SK-N-SH (cell line): ENCODE results near the gene CD19. TPM values are rescaled to one million over a fixed set of nuclear protein-coding genes. Genes with fewer than 3 reads are reported as not detected.

Source experiments
- CTCF ChIA-PET: fragments of 300-600, 350-600 bp; formaldehyde crosslinking; extraction: SDS; loops from one replicate; lab custom pipeline; 2021; lab: Yijun Ruan, JAX
- POLR2A ChIA-PET: fragments of 350-600 bp; sonication (Branson Sonifier 250); formaldehyde crosslinking; extraction: SDS; loops from one replicate; lab custom pipeline; 2020; ENCODE audit warnings: antibody characterized with exemption, inconsistent platforms; lab: Yijun Ruan, JAX
- DNase-seq: peaks from one replicate; pipeline ENCODE4 v3.0.0; 2012
- H2AFZ ChIP-seq: fragments of 200-600 bp; sonication (generic); 2 replicates; pipeline ENCODE4 v1.8.1; 2016; ENCODE audit warnings: antibody characterized with exemption, mild to moderate bottlenecking, low read depth
- H3F3A ChIP-seq: fragments of 200-600 bp; sonication (generic); replicated peaks from 2 replicates; pipeline ENCODE3; 2016; ENCODE audit warnings: antibody characterized with exemption, mild to moderate bottlenecking; ENCODE audit not compliant: insufficient read depth
- H3K27ac ChIP-seq, 2 experiments: fragments of 200-500 bp in 1 of 2; fragments of 200-600 bp in 1 of 2; sonication (Bioruptor generic) in 1 of 2; sonication (generic), shearing (Covaris generic) in 1 of 2; 2 replicates each; pipeline versions ENCODE4 v1.5.1 to v1.6.1; 2014 to 2016; ENCODE audit warnings: low read depth in 2 of 2, inconsistent platforms in 1 of 2, low read length in 1 of 2, mild to moderate bottlenecking in 1 of 2, mixed read lengths in 1 of 2
- H3K27me3 ChIP-seq: fragments of 200-600 bp; sonication (generic), shearing (Covaris generic); 2 replicates; pipeline ENCODE4 v1.6.1; 2016; ENCODE audit warnings: mixed run types; ENCODE audit not compliant: insufficient read depth
- H3K36me3 ChIP-seq, 2 experiments: fragments of 200-500 bp in 1 of 2; fragments of 200-600 bp in 1 of 2; sonication (Bioruptor generic) in 1 of 2; sonication (generic) in 1 of 2; replicated peaks in 1 of 2; 2 replicates each; pipeline versions ENCODE3 to v1.5.1; 2014 to 2016; ENCODE audit warnings: low read length in 1 of 2, mild to moderate bottlenecking in 1 of 2; ENCODE audit not compliant: insufficient read depth in 2 of 2, control insufficient read depth in 1 of 2
- H3K4me1 ChIP-seq, 2 experiments: fragments of 200-500 bp in 1 of 2; fragments of 200-600 bp in 1 of 2; sonication (Bioruptor generic) in 1 of 2; sonication (generic), shearing (Covaris generic) in 1 of 2; 2 replicates each; pipeline versions ENCODE4 v1.5.1 to v1.6.1; 2014 to 2016; ENCODE audit warnings: low read depth in 1 of 2, low read length in 1 of 2, mixed run types in 1 of 2; ENCODE audit not compliant: insufficient read depth in 2 of 2, control insufficient read depth in 1 of 2
- H3K4me2 ChIP-seq: fragments of 200-600 bp; sonication (generic), shearing (Covaris generic); 2 replicates; pipeline ENCODE4 v1.6.1; 2017; ENCODE audit warnings: mixed run types
- H3K4me3 ChIP-seq, 2 experiments: fragments of 200-500 bp in 1 of 2; fragments of 200-600 bp in 1 of 2; sonication (Bioruptor generic) in 1 of 2; sonication (generic), shearing (Covaris generic) in 1 of 2; 2 replicates each; pipeline versions ENCODE4 v1.5.1 to v1.8.1; 2014 to 2016; ENCODE audit warnings: low read depth in 2 of 2, inconsistent platforms in 1 of 2, low read length in 1 of 2, mild to moderate bottlenecking in 1 of 2, mixed read lengths in 1 of 2, moderate library complexity in 1 of 2
- H3K79me2 ChIP-seq: fragments of 200-600 bp; sonication (generic); 2 replicates; pipeline ENCODE4 v1.8.1; 2017; ENCODE audit warnings: mild to moderate bottlenecking; ENCODE audit not compliant: insufficient read depth
- H3K9ac ChIP-seq: fragments of 200-600 bp; sonication (generic); 2 replicates; pipeline ENCODE4 v1.6.1; 2017; ENCODE audit warnings: mixed run types
- H3K9me2 ChIP-seq: fragments of 200-600 bp; sonication (generic); 2 replicates; pipeline ENCODE4 v1.6.1; 2017; ENCODE audit warnings: mixed run types
- H3K9me3 ChIP-seq: fragments of 200-600 bp; sonication (generic); 2 replicates; pipeline ENCODE4 v1.6.1; 2017; ENCODE audit warnings: mixed run types, mild to moderate bottlenecking, moderate library complexity
- H4K20me1 ChIP-seq: fragments of 200-600 bp; sonication (generic); 2 replicates; pipeline ENCODE4 v1.6.1; 2017; ENCODE audit warnings: mild to moderate bottlenecking, mixed run types; ENCODE audit not compliant: insufficient read depth
- EP300 ChIP-seq, 2 experiments: IDR thresholded peaks; 2 replicates each; pipeline versions ENCODE4 v1.4.0 to v1.6.1; 2012; ENCODE audit warnings: borderline replicate concordance in 1 of 2, low read depth in 1 of 2, low read length in 1 of 2
- NRF1 ChIP-seq: IDR thresholded peaks from 2 replicates; pipeline ENCODE4 v1.6.1; 2012; ENCODE audit warnings: low read depth, mild to moderate bottlenecking, low read length
- RAD21 ChIP-seq: IDR thresholded peaks from 2 replicates; pipeline ENCODE4 v1.6.1; 2012; ENCODE audit warnings: mild to moderate bottlenecking, low read length
- RXRA ChIP-seq: IDR thresholded peaks from 2 replicates; pipeline ENCODE4 v1.4.0; 2012; ENCODE audit warnings: low read depth, mild to moderate bottlenecking, borderline replicate concordance
- SMC3 ChIP-seq: IDR thresholded peaks from 2 replicates; pipeline ENCODE4 v1.6.1; 2012; ENCODE audit warnings: low read depth, low read length, improper control_type of control experiment
- TEAD4 ChIP-seq: IDR thresholded peaks from 2 replicates; pipeline ENCODE4 v1.4.0; 2012; ENCODE audit warnings: mild to moderate bottlenecking, borderline replicate concordance; ENCODE audit not compliant: insufficient read depth
- YY1 ChIP-seq: IDR thresholded peaks from 2 replicates; pipeline ENCODE4 v1.4.0; 2012; ENCODE audit warnings: low read depth, mild to moderate bottlenecking
- WGBS: methylation state at CpG from one replicate; pipeline ENCODE4 v1.1.6; 2017; ENCODE audit warnings: low lambda C conversion rate; 5-methylcytosine and 5-hydroxymethylcytosine counted together
- polyA plus RNA-seq, 3 experiments: library from polyadenylated mRNA; depleted of rRNA; stranded (reverse); fragments of >200 nt; gene quantifications; 2 replicates each; pipeline ENCODE4 v1.2.3, GENCODE V29; 2012
- TF ChIP-seq, protein P1 (sequence below): IDR thresholded peaks from 2 replicates; pipeline ENCODE4 v1.4.0; 2012; ENCODE audit warnings: low read depth, borderline replicate concordance
- TF ChIP-seq, protein P2 (sequence below): IDR thresholded peaks from 2 replicates; pipeline ENCODE4 v1.4.0; 2012; ENCODE audit warnings: low read depth, borderline replicate concordance
- TF ChIP-seq, protein P3 (sequence below): fragments of 150-350 bp; IDR thresholded peaks from 2 replicates; pipeline ENCODE4 v1.6.1; 2017; ENCODE audit warnings: antibody characterized with exemption, low read length, low read depth, borderline replicate concordance

CD19 gene
- polyA plus RNA-seq, 1 of the 3 experiments (the other 2 are of a cell fraction) = not detected

DNA sequence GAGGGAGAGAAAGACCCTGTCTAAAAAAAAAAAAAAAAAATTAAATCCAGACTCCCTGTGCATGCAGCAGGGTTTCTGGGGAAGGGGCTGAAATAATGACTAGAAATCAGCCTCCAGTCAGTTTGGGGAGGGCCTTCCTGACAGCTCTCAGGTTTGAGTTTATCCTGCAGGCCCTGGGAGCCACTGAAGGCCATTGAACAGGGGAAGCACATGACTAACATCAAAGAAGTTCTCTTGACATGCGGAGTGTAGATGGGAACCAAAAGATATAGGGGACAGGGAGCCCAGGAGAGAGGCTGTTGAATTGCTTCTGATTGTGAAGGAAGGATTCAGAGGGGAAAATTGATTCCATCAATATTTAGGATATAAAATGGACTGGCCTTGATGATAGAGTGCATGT, 4.0 kb upstream of the CD19 start:
- ChIA-PET POLR2A (interaction anchor here (0.6 kb wide), 1 partner anchor 1422 kb away, joined by 3 read pairs; no protein-coding TSS in a partner anchor), CTCF (interaction anchor here (2.0 kb wide), 1 partner anchor 17 kb away, joined by 10 read pairs; no protein-coding TSS in a partner anchor)
- H3K79me2 ChIP-seq = 0 out of 2 replicates have a peak, but pooled peaks cover under 1% of the 10 kb centered on the region

DNA sequence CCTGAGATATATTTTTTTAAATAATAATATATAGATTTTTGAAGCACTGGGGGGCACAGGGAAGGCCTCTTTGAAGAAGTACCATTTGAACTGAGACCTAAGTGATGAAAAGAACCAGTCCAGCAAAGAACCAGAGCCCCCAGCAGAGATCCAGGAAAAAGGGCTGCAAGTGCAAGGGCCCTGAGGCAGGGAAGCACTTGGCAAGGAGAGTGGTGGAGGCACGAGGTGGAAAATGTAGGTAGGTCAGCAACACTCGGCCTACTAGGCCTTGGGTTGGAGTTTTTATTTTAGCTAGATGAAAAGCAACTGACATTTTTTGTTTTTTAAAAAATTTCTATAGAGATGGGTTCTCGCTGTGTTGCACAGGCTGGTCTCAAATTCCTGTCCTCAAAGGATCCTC, 1.6 kb upstream of the CD19 start:
- WGBS = 57% methylated on average over 3 of the region's 3 CpGs
- H3F3A ChIP-seq = peaks cover 10% of the 10 kb centered on the region
- TF ChIP-seq TEAD4 (no peak), NRF1 (no peak), SMC3 (no peak), RAD21 (no peak), EP300 (IDR thresholded peaks at IDR 0.05; ENCODE audit: borderline replicate concordance in 1 of 2, low read depth in 1 of 2, low read length in 1 of 2) (no peak), RXRA (no peak), YY1 (no peak)
- TF ChIP-seq, protein P1, sequence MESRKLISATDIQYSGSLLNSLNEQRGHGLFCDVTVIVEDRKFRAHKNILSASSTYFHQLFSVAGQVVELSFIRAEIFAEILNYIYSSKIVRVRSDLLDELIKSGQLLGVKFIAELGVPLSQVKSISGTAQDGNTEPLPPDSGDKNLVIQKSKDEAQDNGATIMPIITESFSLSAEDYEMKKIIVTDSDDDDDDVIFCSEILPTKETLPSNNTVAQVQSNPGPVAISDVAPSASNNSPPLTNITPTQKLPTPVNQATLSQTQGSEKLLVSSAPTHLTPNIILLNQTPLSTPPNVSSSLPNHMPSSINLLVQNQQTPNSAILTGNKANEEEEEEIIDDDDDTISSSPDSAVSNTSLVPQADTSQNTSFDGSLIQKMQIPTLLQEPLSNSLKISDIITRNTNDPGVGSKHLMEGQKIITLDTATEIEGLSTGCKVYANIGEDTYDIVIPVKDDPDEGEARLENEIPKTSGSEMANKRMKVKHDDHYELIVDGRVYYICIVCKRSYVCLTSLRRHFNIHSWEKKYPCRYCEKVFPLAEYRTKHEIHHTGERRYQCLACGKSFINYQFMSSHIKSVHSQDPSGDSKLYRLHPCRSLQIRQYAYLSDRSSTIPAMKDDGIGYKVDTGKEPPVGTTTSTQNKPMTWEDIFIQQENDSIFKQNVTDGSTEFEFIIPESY = no peak
- TF ChIP-seq, protein P2, sequence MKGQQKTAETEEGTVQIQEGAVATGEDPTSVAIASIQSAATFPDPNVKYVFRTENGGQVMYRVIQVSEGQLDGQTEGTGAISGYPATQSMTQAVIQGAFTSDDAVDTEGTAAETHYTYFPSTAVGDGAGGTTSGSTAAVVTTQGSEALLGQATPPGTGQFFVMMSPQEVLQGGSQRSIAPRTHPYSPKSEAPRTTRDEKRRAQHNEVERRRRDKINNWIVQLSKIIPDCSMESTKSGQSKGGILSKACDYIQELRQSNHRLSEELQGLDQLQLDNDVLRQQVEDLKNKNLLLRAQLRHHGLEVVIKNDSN = no peak
- TF ChIP-seq, protein P3, sequence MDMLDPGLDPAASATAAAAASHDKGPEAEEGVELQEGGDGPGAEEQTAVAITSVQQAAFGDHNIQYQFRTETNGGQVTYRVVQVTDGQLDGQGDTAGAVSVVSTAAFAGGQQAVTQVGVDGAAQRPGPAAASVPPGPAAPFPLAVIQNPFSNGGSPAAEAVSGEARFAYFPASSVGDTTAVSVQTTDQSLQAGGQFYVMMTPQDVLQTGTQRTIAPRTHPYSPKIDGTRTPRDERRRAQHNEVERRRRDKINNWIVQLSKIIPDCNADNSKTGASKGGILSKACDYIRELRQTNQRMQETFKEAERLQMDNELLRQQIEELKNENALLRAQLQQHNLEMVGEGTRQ = no peak

More for the DNA sequence above, 4.0 kb upstream of the CD19 start:
- Histone ChIP-seq H3K27ac (no peak overlapping the region), H3F3A (peaks cover 10% of the 10 kb centered on the region), H2AFZ (no peak overlapping the region), H3K27me3 (no peaks in the 10 kb centered on the region), H3K4me1 (peaks cover 0 to 5% of the 10 kb centered on the region in 2 experiments; a peak in 1 of 4 replicates)
- DNase-seq = no peak
- no peak for TF ChIP-seq YY1
- TF ChIP-seq, all 33 proteins: peak for 0
- Histone ChIP-seq H3K9me2 (no peaks in the 10 kb centered on the region), H3K9me3 (no peaks in the 10 kb centered on the region), H3K36me3 (peaks cover 0 to 7% of the 10 kb centered on the region in 2 experiments), H4K20me1 (0 out of 2 replicates have a peak, but pooled peaks cover 6% of the 10 kb centered on the region), H3K9ac (no peak overlapping the region), H3K4me2 (no peak overlapping the region), H3K4me3 (no peak overlapping the region)
- 100% methylated on average over 1 of the region's 1 CpG for WGBS

More for the DNA sequence above, 1.6 kb upstream of the CD19 start:
- H3K27me3 ChIP-seq = no peaks in the 10 kb centered on the region
- DNase-seq = no peak
- no peaks in the 10 kb centered on the region for H3K9me2 ChIP-seq
- ChIA-PET CTCF (interaction anchor here (1.4 kb wide), 1 partner anchor 13 kb away, joined by 3 read pairs; no protein-coding TSS in a partner anchor), POLR2A (no interaction called here)
- H3K27ac ChIP-seq = no peak overlapping the region
- no peaks in the 10 kb centered on the region for H3K36me3 ChIP-seq
- H3K4me3 ChIP-seq = no peak overlapping the region
- no peaks in the 10 kb centered on the region for H3K9me3 ChIP-seq
- no peaks in the 10 kb centered on the region for H3K79me2 ChIP-seq
- no peak overlapping the region for H3K4me2 ChIP-seq
- H3K4me1 ChIP-seq = no peaks in the 10 kb centered on the region
- no peak overlapping the region for H3K9ac ChIP-seq
- no peak overlapping the region for H2AFZ ChIP-seq
- H4K20me1 ChIP-seq = no peaks in the 10 kb centered on the region
